B cell (primary cell): ENCODE data around the gene MIAT. TPM values are rescaled to one million over a fixed set of nuclear protein-coding genes. Genes with fewer than 3 reads are reported as not detected.
A peak's percentile ranks its signal among the peaks of the same experiment; 100 is the strongest.

ENCODE experiments used
- ATAC-seq: fragments of 200-7000 bp; cut with Tn5 transposase; one replicate; pipeline ENCODE4 v1.10.0; 2021; ENCODE audit warnings: low read depth, mild to moderate bottlenecking, moderate number of reproducible peaks, moderate library complexity
- CTCF ChIA-PET: fragments of 350-600 bp; sonication (Branson Sonifier 250); formaldehyde crosslinking; loops from one replicate; lab custom pipeline; 2021; ENCODE audit warnings: antibody characterized with exemption, inconsistent platforms; lab: Charles Lee
- POLR2A ChIA-PET: fragments of 350-600 bp; sonication (Branson Sonifier 250); formaldehyde crosslinking; loops from one replicate; lab custom pipeline; 2021; ENCODE audit warnings: antibody characterized with exemption; lab: Charles Lee
- DNase-seq: peaks from one replicate; pipeline ENCODE4 v3.0.0; 2013
- H2AFZ ChIP-seq: 2 replicates; pipeline ENCODE4 v1.6.1; 2012; ENCODE audit warnings: mild to moderate bottlenecking, low read depth, low read length; ENCODE audit not compliant: insufficient read depth, poor library complexity, severe bottlenecking
- H3K27ac ChIP-seq, 2 donors: 1 replicate in 1 of 2; 2 replicates in 1 of 2; pipeline ENCODE4 v1.5.1; 2012 to 2013; ENCODE audit warnings: low read length in 2 of 2, mild to moderate bottlenecking in 2 of 2, moderate library complexity in 1 of 2
- H3K27me3 ChIP-seq, 4 experiments: fragments of 200-600 bp in 1 of 4; sonication (generic) in 1 of 4; replicated peaks in 1 of 4; 1 replicate in 2 of 4; 2 replicates in 2 of 4; pipeline versions ENCODE4 v1.6.1 to v1.7.0; 2013 to 2016; ENCODE audit warnings: low read length in 3 of 4, mild to moderate bottlenecking in 2 of 4, mixed read lengths in 1 of 4, moderate library complexity in 1 of 4; ENCODE audit not compliant: insufficient read depth in 4 of 4, control insufficient read depth in 3 of 4; ENCODE audit errors: control extremely low read depth in 1 of 4
- H3K36me3 ChIP-seq, 2 experiments: replicated peaks in 1 of 2; 1 replicate in 1 of 2; 2 replicates in 1 of 2; pipeline versions ENCODE4 v1.6.1 to v1.7.1; 2013; ENCODE audit warnings: low read length in 1 of 2; ENCODE audit not compliant: insufficient read depth in 2 of 2, control insufficient read depth in 1 of 2; ENCODE audit errors: control extremely low read depth in 1 of 2, extremely low read depth in 1 of 2
- H3K4me1 ChIP-seq, 2 donors: fragments of 200-600 bp in 1 of 2; sonication (generic) in 1 of 2; 1 replicate in 1 of 2; 2 replicates in 1 of 2; pipeline versions ENCODE4 v1.5.1 to v1.6.1; 2013 to 2017; ENCODE audit warnings: low read length in 2 of 2; ENCODE audit not compliant: control insufficient read depth in 2 of 2, insufficient read depth in 2 of 2
- H3K4me2 ChIP-seq: replicated peaks from 2 replicates; pipeline ENCODE3; 2012; ENCODE audit warnings: mild to moderate bottlenecking, low read depth, low read length; ENCODE audit not compliant: poor library complexity, severe bottlenecking
- H3K4me3 ChIP-seq, 5 experiments: fragments of 200-600 bp in 1 of 5; sonication (generic) in 1 of 5; 1 replicate in 3 of 5; 2 replicates in 2 of 5; pipeline versions ENCODE4 v1.5.1 to v1.7.0; 2011 to 2016; ENCODE audit warnings: low read length in 4 of 5, mild to moderate bottlenecking in 4 of 5, low read depth in 2 of 5, control low read depth in 1 of 5, moderate library complexity in 1 of 5; ENCODE audit not compliant: insufficient read depth in 1 of 5; ENCODE audit errors: control extremely low read depth in 1 of 5, extremely low read depth in 1 of 5
- H3K79me2 ChIP-seq: fragments of 200-600 bp; sonication (generic); one replicate; pipeline ENCODE4 v1.6.0; 2016; ENCODE audit warnings: low read length; ENCODE audit not compliant: control insufficient read depth, insufficient read depth
- H3K9ac ChIP-seq: fragments of 200-600 bp; sonication (generic); 2 replicates; pipeline ENCODE4 v1.6.1; 2017; ENCODE audit warnings: mild to moderate bottlenecking, low read length, moderate library complexity
- H3K9me3 ChIP-seq, 3 donors: one replicate each; pipeline versions ENCODE4 v1.6.1 to v1.7.1; 2013; ENCODE audit warnings: low read length in 2 of 3; ENCODE audit not compliant: control insufficient read depth in 2 of 3, insufficient read depth in 1 of 3; ENCODE audit errors: control extremely low read depth in 1 of 3
- H4K20me1 ChIP-seq: 2 replicates; pipeline ENCODE4 v1.6.0; 2012; ENCODE audit warnings: mild to moderate bottlenecking, low read length; ENCODE audit not compliant: insufficient read depth, control insufficient read depth, poor library complexity, severe bottlenecking
- H3K27ac Mint-ChIP-seq: one replicate; pipeline ENCODE4 v1.8.0; 2021; ENCODE audit warnings: mixed read lengths
- H3K27me3 Mint-ChIP-seq: one replicate; pipeline ENCODE4 v1.8.0; 2021; ENCODE audit warnings: mixed read lengths
- H3K4me1 Mint-ChIP-seq: one replicate; pipeline ENCODE4 v1.8.0; 2021; ENCODE audit warnings: mixed read lengths
- H3K4me3 Mint-ChIP-seq: one replicate; pipeline ENCODE4 v1.8.0; 2021; ENCODE audit warnings: mixed read lengths
- H3K9me3 Mint-ChIP-seq: one replicate; pipeline ENCODE4 v1.8.0; 2022; ENCODE audit warnings: mixed read lengths; ENCODE audit not compliant: insufficient read depth
- EZH2 ChIP-seq: IDR thresholded peaks from 2 replicates; pipeline ENCODE4 v1.6.1; 2012; ENCODE audit warnings: borderline replicate concordance, low read depth, mild to moderate bottlenecking, moderate library complexity, low read length; ENCODE audit not compliant: insufficient read depth, poor library complexity, severe bottlenecking
- WGBS: methylation state at CpG from one replicate; pipeline ENCODE4 v1.1.5; 2013; ENCODE audit warnings: missing lambda C conversion rate; ENCODE audit not compliant: insufficient coverage; 5-methylcytosine and 5-hydroxymethylcytosine counted together
- intact Hi-C: fragments of 100-400 bp; cut with micrococcal nuclease; formaldehyde crosslinking; loops from one replicate; pipeline ENCODE4 v1.10.0; 2022
- polyA plus RNA-seq: library from polyadenylated mRNA; depleted of rRNA; stranded (reverse); fragments of >200 nt; gene quantifications from 2 replicates; pipeline ENCODE4 v1.2.3, GENCODE V29; 2012
- total RNA-seq, 2 donors: library from RNA; stranded (reverse); fragments of 120-200 nt in 1 of 2; gene quantifications; 1 replicate in 1 of 2; 2 replicates in 1 of 2; pipeline versions ENCODE4 v1.2.3 to v1.2.4, GENCODE V29; 2013 to 2022
- TF ChIP-seq, protein P1 (sequence below): fragments of 200-600 bp; IDR thresholded peaks from one replicate; pipeline ENCODE4 v1.8.0; 2022; ENCODE audit warnings: antibody characterized with exemption, mild to moderate bottlenecking

Gene MIAT
- total and polyA plus RNA-seq, 2 donors (not counting 1 experiment from before 2014, with no cell fraction given): 14.8 to 18.4 TPM

DNA sequence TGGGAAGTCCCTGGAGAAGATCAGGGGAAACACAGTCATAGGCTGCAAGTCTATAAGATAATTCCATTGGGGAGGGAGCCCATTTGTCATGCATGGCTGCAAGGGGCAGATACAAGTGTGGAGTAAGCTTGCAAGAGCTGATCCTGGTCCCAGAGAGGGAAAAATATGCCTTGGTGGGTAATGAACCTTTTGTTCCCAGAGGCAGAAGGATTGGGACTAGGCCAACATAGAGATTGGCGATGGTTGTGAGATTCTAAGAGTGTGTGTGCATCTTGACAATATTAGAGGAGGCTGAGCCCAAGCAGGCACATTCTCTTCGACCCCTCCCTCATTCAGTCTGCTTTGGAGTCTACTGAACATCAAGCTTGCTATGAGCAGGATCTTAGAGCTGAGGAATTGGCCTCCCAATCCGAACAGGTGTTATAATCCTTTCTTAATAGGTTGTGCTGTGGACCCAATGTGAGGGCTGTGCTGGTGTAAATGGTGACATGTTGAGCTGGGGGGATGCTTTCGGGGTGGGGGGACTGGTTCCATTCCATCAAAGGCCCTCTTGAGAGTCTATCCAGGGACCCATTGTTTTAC, 18.4 kb downstream of the MIAT start:
- CTCF ChIA-PET: interaction anchor here (1.2 to 4.1 kb wide), 3 partner anchors 9 to 278 kb away, joined by 3 to 15 read pairs (median 7); no protein-coding TSS in a partner anchor
- peaks cover 0 to 12% of the 10 kb centered on the region in 2 experiments for H3K36me3 ChIP-seq
- peak overlapping the region; percentile 96 for H3K4me2 ChIP-seq
- TF ChIP-seq, protein P1, sequence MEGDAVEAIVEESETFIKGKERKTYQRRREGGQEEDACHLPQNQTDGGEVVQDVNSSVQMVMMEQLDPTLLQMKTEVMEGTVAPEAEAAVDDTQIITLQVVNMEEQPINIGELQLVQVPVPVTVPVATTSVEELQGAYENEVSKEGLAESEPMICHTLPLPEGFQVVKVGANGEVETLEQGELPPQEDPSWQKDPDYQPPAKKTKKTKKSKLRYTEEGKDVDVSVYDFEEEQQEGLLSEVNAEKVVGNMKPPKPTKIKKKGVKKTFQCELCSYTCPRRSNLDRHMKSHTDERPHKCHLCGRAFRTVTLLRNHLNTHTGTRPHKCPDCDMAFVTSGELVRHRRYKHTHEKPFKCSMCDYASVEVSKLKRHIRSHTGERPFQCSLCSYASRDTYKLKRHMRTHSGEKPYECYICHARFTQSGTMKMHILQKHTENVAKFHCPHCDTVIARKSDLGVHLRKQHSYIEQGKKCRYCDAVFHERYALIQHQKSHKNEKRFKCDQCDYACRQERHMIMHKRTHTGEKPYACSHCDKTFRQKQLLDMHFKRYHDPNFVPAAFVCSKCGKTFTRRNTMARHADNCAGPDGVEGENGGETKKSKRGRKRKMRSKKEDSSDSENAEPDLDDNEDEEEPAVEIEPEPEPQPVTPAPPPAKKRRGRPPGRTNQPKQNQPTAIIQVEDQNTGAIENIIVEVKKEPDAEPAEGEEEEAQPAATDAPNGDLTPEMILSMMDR: no peak
- no peak for TF ChIP-seq EZH2
- peaks cover 51 to 69% of the 10 kb centered on the region in 2 donors for H3K4me1 ChIP-seq
- no peak for DNase-seq
- H4K20me1 ChIP-seq: peaks cover 56% of the 10 kb centered on the region
- intact Hi-C loops: loop anchor here (5.0 kb wide), 1 partner anchor 1332 kb away; no protein-coding TSS in a partner anchor
- no peaks in the 10 kb centered on the region for H3K27me3 ChIP-seq
- H2AFZ ChIP-seq: no peak overlapping the region
- peak overlapping the region; percentile 93 to 97 for H3K27ac ChIP-seq
- Mint-ChIP-seq H3K9me3 (no peaks in the 10 kb centered on the region), H3K4me3 (no peak overlapping the region), H3K4me1 (peaks cover 78% of the 10 kb centered on the region), H3K27me3 (no peaks in the 10 kb centered on the region), H3K27ac (peak overlapping the region; percentile 99)
- peaks cover 68% of the 10 kb centered on the region for H3K79me2 ChIP-seq
- ATAC-seq: no peak
- H3K9me3 ChIP-seq: peaks cover 0 to 13% (median 0%) of the 10 kb centered on the region in 3 donors
- no peak overlapping the region for H3K9ac ChIP-seq
- no peak overlapping the region for H3K4me3 ChIP-seq
- POLR2A ChIA-PET: no interaction called here
- 100% methylated on average over 1 of the region's 4 CpGs for WGBS

DNA sequence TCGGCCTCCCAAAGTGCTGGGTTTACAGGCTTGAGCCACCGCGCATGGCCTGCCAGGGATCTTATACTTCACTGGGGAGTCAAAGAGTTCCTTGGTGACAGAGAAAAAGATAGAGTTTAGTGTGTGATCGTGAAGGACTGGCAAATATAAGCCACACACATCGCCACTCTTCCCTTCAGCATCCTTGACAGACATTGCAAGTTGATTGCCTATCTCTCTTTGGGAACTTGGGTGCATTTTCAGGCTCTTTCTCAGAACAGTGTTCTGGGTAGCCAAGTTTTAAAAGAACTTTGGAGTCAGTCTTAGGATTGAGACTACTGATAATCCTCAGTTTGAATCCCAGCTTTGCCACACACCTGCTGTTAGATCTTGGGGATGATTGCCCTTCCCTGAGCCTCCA, 19.8 kb downstream of the MIAT start:
- H3K36me3 ChIP-seq: peaks cover 7 to 25% of the 10 kb centered on the region in 2 experiments
- H3K9ac ChIP-seq: no peak overlapping the region
- CTCF ChIA-PET: interaction anchor here (0.7 to 4.1 kb wide), 2 partner anchors 12 to 203 kb away, joined by 3 to 15 read pairs; no protein-coding TSS in a partner anchor
- Mint-ChIP-seq H3K9me3 (no peaks in the 10 kb centered on the region), H3K4me3 (no peak overlapping the region), H3K27ac (peak overlapping the region; percentile 21), H3K4me1 (peaks cover 64% of the 10 kb centered on the region), H3K27me3 (no peaks in the 10 kb centered on the region)
- DNase-seq (no peak), ATAC-seq (no peak)
- H4K20me1 ChIP-seq: peaks cover 70% of the 10 kb centered on the region
- peaks cover 82% of the 10 kb centered on the region for H3K79me2 ChIP-seq
- H3K4me3 ChIP-seq: no peak overlapping the region
- intact Hi-C loops: loop anchor here (5.0 kb wide), 1 partner anchor 1330 kb away; no protein-coding TSS in a partner anchor
- H3K27me3 ChIP-seq: no peaks in the 10 kb centered on the region
- WGBS: 100% methylated on average over 4 of the region's 5 CpGs
- POLR2A ChIA-PET: no interaction called here
- no peak for TF ChIP-seq EZH2
- TF ChIP-seq, protein P1: no peak
- H3K27ac ChIP-seq: no peak overlapping the region
- H3K9me3 ChIP-seq: peaks cover 0 to 9% (median under 1%) of the 10 kb centered on the region in 3 donors
- H2AFZ ChIP-seq: no peak overlapping the region
- peaks cover 37 to 54% of the 10 kb centered on the region in 2 donors for H3K4me1 ChIP-seq
- no peak overlapping the region for H3K4me2 ChIP-seq
